NCI-H1105 treated with DMSO at 0.1 percent for 48 hours (cell line): Measurements from ENCODE around the gene PUS7.
"Not testable (repeated sequence)": the region's sequence is repeated elsewhere in the genome, so short reads cannot be mapped to it uniquely, and the experiment has no call there.

Experiments used
- DNase-seq: peaks from one replicate; lab custom pipeline; 2025; lab: John Stamatoyannopoulos, UW

The PUS7 gene

DNA sequence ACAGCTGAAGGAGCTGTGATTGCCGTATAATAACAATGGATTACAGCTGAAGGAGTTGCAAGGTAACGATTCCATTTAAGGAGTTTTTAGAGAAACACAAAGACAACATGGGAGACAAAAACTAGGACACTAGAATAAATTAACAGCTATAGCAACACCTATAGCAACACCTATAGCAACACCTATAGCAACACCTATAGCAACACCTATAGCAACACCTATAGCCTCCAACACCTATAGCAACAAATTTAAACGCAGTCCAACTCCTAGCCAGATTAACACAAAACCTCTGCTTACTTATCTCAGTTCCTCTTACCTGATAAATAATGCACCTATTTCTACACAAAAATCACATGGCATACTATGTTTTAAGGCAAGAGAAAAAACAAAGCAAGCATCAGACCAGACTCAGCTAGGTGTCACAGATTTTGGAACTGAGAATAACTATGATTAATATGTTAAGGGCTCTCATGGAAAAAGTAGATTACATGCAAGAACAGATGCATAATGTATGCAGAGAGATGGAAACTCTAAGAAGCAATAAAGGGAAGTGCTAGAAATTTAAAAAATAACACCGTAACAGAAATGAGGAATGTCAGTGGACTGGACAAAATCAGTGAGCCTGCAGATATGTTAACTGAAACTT, 77.6 kb downstream of the PUS7 start:
- DNase-seq: no peak

DNA sequence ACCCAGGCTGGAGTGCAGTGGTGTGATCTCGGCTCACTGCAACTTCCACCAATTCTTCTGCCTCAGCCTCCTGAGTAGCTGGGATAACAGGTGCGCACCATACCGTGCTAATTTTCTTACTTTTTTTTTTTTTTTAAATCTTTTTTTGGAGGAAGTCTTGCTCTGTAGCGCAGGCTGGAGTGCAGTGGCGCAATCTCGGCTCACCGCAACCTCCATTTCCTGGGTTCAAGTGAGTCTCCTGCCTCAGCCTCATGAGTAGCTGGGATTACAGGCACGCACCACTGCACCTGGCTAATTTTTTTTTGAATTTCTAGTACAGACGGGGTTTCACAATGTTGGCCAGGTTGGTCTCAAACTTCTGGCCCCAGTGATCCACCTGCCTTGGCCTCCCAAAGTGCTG, 79.9 kb downstream of the PUS7 start:
- DNase-seq: not testable (repeated sequence)

DNA sequence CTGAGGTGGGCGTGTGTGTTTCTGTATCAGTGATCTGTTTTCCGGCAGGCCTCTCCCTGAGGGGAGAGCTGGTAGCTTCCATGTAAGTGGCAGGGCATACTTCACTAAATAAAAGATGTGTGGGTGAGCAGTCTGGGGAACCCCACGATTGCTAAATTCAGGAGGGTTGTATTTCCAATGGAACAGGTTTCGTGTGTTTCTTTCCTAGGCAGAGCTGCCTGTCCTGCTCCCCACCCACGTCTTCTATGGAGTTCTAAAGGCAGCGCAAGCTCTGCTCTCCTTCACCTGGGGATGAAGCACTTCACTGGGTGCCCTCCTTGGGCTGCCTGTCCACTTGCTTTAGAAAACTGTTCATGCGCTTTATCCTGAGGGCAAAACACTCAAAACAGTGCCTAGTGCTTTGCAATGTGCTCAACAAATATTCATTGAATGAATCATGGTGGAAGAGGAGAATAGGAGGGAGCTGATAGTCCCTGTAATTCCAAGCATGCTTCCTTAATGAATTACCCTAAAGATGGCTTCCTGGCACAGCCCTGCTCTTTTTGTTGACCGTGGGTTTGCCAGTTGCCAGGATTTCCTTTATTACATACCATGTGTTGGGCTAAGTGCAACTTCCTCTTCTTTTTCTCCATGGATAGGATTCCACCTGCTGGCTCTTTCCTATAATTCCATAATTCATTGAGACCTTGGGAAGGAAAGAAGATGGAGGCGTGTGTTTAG, 82.7 kb downstream of the PUS7 start:
- peak; percentile 14 for DNase-seq

GRCh38 chr7:105438847-105439173, 83.3 kb downstream of the PUS7 start:
- DNase-seq: no peak

GRCh38 chr7:105438254-105438653, 83.8 kb downstream of the PUS7 start:
- DNase-seq: no peak

DNA sequence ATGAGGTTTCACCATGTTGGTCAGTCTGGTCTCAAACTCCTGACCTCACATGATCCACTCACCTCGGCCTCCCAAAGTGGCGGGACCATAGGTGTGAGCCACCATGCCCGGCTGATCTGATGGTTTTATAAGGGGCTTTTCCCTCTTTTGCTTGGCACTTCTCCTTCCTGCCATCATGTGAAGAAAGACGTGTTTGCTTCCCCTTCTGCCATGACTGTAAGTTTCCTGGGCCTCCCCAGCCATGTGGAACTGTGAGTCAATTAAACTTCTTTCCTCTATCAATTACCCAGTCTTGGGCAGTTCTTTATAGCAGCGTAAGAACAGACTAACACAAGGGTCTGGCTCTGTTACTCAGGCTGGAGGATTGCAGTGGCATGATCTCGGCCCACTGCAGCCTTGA, 84.7 kb downstream of the PUS7 start:
- not testable (repeated sequence) for DNase-seq

DNA sequence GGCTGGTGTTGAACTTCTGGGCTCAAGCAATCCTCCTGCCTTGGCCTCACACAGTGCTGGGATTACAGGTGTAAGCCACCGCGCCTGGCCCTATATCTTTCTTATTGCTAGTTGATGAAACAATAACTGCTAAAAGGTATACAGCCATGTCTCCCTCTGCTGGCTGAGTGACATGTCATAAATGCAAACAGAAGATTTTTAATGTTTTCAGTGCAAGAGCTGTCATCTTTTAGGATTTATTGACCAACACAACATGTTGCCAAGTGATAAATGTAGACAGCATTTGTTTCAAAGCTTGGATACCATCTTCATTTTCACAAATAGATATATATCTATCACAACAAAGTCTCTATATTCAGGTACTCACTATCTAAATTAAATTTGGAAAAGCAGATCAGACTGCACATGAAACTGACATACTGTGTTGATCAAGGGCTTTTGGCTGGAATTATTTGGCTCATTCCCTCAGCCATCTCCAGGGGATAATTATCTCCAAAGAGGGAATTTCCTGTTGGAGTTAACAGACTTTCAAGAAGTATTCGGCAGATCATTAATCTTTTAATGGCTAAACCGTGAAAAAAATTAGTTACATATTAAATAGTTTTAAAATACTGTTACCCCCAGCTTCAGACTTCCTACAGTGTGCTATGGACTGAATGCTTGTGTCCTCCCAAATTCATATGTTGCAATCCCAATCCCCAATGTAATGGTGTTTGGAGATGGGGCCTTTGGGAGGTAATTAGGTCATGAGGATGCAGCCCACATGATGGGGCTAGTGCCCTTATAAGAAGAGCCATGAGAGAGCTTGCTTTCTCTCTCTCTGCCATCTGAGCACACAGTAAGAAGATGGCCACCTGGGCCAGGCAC, 92.1 kb downstream of the PUS7 start:
- peak; percentile 67 for DNase-seq

GRCh38 chr7:105426606-105427146, 95.4 kb downstream of the PUS7 start:
- DNase-seq: no peak

- DNase-seq: no peak
Measured at GRCh38 chr7:105423987-105424386, 98.1 kb downstream of the PUS7 start.

DNA sequence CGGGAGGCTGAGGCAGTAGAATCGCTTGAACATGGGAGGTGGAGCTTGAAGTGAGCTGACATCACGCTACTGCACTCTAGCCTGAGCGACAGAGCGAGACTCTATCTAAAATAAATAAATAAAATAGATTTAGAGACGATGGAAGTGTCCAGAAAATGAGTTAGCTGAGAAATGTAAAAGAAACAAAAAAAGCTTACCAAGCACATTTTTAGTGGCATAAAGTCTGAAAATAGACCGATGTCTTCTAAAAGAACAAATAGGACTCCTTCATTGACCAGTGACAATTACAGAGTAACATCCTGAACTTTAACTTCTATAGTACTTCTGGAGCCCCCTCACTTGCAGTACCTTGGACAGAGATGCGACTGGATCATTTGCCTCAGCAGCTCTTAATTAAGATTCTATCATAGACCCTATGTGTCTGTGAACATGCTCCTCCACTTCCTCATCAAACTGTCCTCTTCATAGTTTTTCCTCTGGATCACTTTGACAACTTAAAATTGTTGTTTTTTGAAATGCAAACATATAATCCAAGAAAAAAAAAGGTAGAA, 108.1 kb downstream of the PUS7 start:
- DNase-seq: no peak

DNA sequence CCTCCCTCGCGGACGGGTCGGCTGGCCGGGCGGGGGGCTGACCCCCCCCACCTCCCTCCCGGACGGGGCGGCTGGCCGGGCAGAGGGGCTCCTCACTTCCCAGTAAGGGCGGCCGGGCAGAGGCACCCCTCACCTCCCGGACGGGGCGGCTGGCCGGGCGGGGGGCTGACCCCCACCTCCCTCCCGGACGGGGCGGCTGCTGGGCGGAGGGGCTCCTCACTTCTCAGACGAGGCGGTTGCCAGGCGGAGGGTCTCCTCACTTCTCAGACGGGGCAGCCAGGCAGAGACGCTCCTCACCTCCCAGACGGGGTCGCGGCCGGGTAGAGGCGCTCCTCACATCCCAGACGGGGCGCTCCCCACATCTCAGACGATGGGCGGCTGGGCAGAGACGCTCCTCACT, 111.3 kb downstream of the PUS7 start:
- not testable (repeated sequence) for DNase-seq

GRCh38 chr7:105409775-105410174, 112.3 kb downstream of the PUS7 start:
- not testable (repeated sequence) for DNase-seq

DNA sequence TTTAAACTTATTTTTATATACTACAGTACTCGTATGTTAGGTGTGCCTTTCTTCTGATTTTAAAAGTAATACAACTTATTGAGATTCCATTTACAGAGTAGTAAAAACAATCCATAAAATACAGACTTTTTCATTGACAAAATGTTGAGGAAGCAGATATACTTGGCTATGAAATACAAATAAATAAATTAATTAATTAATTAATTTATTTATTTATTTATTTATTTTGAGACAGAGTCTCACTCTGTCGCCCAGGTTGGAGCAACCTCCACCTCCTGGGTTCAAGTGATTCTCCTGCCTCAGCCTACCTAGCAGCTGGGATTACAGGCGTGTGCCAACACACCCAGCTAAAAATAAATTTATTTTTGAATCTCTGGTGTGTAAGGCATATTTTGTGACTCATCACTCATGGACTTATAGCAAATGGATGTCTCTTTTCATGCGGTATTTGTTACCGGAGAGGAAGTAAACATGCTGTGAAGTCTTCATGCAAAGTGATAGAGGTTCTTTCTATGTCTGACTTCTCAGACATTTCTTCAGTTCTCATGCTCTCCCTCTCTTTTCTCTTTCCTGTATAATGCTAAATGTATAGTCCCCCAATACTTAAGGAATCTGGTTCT, 113.2 kb downstream of the PUS7 start:
- no peak for DNase-seq
